ENCODE measurements around the gene NBAS. TPM values are rescaled to one million over a fixed set of nuclear protein-coding genes. Genes with fewer than 3 reads are reported as not detected.
"Not testable (repeated sequence)": the region's sequence is repeated elsewhere in the genome, so short reads cannot be mapped to it uniquely, and the experiment has no call there.

NBAS gene
- total RNA-seq, 2 experiments from 2014 or later = 31.9 to 32.9 TPM

GRCh38 chr2:15224641-15225040, 336.5 kb downstream of the NBAS start:
- no peaks in the 10 kb centered on the region for H3K27me3 Mint-ChIP-seq
- no peaks in the 10 kb centered on the region for H3K9me3 Mint-ChIP-seq
- H3K4me3 Mint-ChIP-seq = no peak overlapping the region
- peaks cover 7% of the 10 kb centered on the region for H3K4me1 Mint-ChIP-seq
- H3K27ac Mint-ChIP-seq = no peak overlapping the region
- peaks cover 18% of the 10 kb centered on the region for H3K36me3 Mint-ChIP-seq
- POLR2A ChIA-PET = no interaction called here
- ATAC-seq (ENCODE audit: low read depth) (no peak), DNase-seq (no peak)

DNA sequence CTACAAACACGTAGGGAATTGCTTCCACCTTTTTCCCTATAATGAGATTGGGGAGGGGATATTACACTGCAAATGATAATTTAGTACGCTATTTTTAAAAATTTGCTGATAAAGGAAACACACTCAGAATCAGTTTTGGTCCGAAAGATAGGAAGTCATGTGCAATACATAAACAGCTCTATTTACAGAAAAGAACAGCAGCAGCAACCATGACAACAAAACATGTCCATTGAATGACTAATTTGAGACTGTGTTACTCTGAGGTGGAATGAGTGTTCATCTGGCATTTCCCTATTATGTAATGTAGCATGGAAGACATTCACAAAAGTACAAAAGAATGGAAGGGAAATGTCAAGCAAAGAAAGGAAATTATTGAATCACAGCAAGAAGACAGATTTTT, 337.2 kb downstream of the NBAS start:
- peaks cover 18% of the 10 kb centered on the region for H3K36me3 Mint-ChIP-seq
- POLR2A ChIA-PET = no interaction called here

DNA sequence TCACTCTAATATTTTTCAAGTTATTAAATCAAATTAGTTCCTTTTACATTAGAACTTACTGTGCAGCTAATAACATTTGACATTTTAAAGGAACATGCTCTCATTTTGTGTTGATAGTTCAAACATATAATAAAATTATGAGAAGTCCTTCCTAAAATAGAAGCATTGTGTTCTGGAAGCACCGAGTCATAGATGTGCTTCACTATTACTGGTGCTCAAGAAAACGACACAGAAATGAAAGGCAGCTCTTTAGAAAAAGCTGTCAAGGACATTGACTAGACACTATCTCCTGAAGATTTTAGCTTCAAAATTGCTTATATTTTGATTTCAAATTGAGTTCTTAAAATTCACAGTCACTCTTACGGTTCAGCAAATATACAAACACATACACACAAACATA, 338.3 kb downstream of the NBAS start:
- POLR2A ChIA-PET = no interaction called here
- DNase-seq = no peak

More for the DNA sequence above, 337.2 kb downstream of the NBAS start:
- DNase-seq (no peak), ATAC-seq (ENCODE audit: low read depth) (no peak)
- H3K4me1 Mint-ChIP-seq = peaks cover 7% of the 10 kb centered on the region
- H3K27me3 Mint-ChIP-seq = no peaks in the 10 kb centered on the region
- H3K27ac Mint-ChIP-seq = no peak overlapping the region
- no peaks in the 10 kb centered on the region for H3K9me3 Mint-ChIP-seq
- H3K4me3 Mint-ChIP-seq = no peak overlapping the region

DNA sequence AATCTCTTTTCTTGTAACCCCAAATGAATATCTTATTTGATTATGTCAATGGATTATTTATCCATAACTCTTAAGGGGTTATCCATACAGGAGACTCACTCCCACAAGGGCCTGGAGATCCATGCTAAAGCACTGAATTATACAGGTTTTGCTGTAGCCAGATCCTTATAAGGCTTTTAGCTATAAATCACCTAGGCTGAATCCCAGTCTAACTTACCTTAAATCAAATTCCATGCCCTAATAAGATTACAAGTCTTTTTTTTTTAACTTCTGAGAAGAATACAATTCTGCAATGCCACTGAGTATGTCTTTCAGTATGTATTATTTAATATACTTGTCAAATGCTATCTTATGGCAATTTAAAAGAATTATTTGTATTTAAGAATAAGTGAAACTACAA, 340.5 kb downstream of the NBAS start:
- peaks cover 7% of the 10 kb centered on the region for H3K4me1 Mint-ChIP-seq
- H3K9me3 Mint-ChIP-seq = no peaks in the 10 kb centered on the region
- H3K27me3 Mint-ChIP-seq = no peaks in the 10 kb centered on the region
- no peak for ATAC-seq (ENCODE audit: low read depth)
- no peak overlapping the region for H3K27ac Mint-ChIP-seq
- POLR2A ChIA-PET = no interaction called here
- no peak for DNase-seq
- peaks cover 21% of the 10 kb centered on the region for H3K36me3 Mint-ChIP-seq
- H3K4me3 Mint-ChIP-seq = no peak overlapping the region

More for the DNA sequence above, 338.3 kb downstream of the NBAS start:
- H3K4me1 Mint-ChIP-seq = peaks cover 7% of the 10 kb centered on the region
- H3K27me3 Mint-ChIP-seq = no peaks in the 10 kb centered on the region
- ATAC-seq (ENCODE audit: low read depth) = no peak
- peaks cover 18% of the 10 kb centered on the region for H3K36me3 Mint-ChIP-seq
- H3K27ac Mint-ChIP-seq = no peak overlapping the region
- H3K9me3 Mint-ChIP-seq = no peaks in the 10 kb centered on the region
- H3K4me3 Mint-ChIP-seq = no peak overlapping the region

DNA sequence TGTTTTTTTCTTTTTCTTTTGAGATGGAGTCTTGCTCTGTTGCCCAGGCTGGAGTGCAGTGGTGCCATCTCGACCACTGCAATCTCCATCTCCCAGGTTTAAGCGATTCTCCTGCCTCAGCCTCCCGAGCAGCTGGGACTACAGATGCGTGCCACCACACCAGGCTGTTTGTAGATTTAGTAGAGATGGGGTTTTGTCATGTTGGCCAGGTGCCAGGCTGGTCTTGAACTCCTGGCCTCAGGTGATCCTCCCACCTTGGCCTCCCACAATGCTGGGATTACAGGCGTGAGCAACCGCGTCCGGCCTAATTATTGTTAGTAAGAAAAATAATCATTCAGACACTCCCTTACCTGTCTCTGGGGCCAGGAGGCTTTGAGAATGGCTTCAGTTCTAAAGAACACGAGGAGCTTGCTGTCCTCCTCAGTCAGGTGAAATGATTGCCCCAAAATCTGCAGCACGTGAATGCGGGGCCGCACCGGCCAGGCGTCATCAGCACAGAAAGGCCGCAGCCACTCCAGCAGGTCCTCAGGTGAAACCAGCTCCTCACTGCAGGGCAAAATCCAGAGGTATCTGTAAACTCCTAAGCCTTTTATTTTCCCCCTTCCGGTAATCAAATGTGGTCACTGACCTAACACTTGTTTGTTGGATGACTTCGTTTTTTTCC, 342.6 kb downstream of the NBAS start:
- H3K36me3 Mint-ChIP-seq = peaks cover 22% of the 10 kb centered on the region
- H3K9me3 Mint-ChIP-seq = no peaks in the 10 kb centered on the region
- no peak for ATAC-seq (ENCODE audit: low read depth)
- no peak overlapping the region for H3K27ac Mint-ChIP-seq
- no peaks in the 10 kb centered on the region for H3K27me3 Mint-ChIP-seq
- peaks cover 7% of the 10 kb centered on the region for H3K4me1 Mint-ChIP-seq
- no peak overlapping the region for H3K4me3 Mint-ChIP-seq
- DNase-seq = no peak
- POLR2A ChIA-PET = no interaction called here

GRCh38 chr2:15212249-15212648, 348.9 kb downstream of the NBAS start:
- Mint-ChIP-seq H3K4me3 (no peak overlapping the region), H3K9me3 (peaks cover 11% of the 10 kb centered on the region), H3K27me3 (no peaks in the 10 kb centered on the region), H3K27ac (no peak overlapping the region), H3K4me1 (no peaks in the 10 kb centered on the region), H3K36me3 (peaks cover 54% of the 10 kb centered on the region)
- no peak for ATAC-seq (ENCODE audit: low read depth)
- no peak for DNase-seq
- POLR2A ChIA-PET = no interaction called here

- H3K4me3 Mint-ChIP-seq; POLR2A ChIA-PET; H3K4me1 Mint-ChIP-seq; H3K27ac Mint-ChIP-seq; DNase-seq; ATAC-seq (ENCODE audit: low read depth); H3K27me3 Mint-ChIP-seq: not testable (repeated sequence)
- Mint-ChIP-seq H3K9me3 (peaks cover 17% of the 10 kb centered on the region), H3K36me3 (peaks cover 56% of the 10 kb centered on the region)
Observed at GRCh38 chr2:15210542-15210941, 350.6 kb downstream of the NBAS start.

GRCh38 chr2:15206419-15206818, 354.7 kb downstream of the NBAS start:
- Mint-ChIP-seq H3K4me3 (no peak overlapping the region), H3K36me3 (peaks cover 41% of the 10 kb centered on the region), H3K9me3 (peaks cover 9% of the 10 kb centered on the region), H3K27ac (no peak overlapping the region), H3K4me1 (no peaks in the 10 kb centered on the region), H3K27me3 (no peaks in the 10 kb centered on the region)
- ATAC-seq (ENCODE audit: low read depth) (no peak), DNase-seq (no peak)
- POLR2A ChIA-PET = no interaction called here

DNA sequence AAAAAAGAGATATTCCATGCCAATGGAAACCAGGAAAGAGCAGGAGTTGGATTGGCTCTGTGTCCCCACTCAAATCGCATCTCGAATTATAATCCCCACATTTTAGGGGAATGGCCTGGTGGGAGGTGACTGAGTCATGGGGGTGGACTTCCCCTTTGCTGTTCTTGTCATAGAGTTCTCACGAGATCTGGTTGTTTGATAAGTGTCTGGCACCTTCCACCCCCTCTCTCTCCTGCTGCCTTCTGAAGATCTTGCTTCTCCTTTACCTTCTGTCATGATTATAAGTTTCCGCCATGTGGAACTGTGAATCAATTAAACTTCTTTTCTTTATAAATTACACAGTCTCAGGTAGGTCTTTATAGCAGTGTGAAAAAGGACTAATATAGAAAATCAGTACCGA, 355.6 kb downstream of the NBAS start:
- peaks cover 38% of the 10 kb centered on the region for H3K36me3 Mint-ChIP-seq
- ATAC-seq (ENCODE audit: low read depth) (no peak), DNase-seq (no peak)
- H3K27ac Mint-ChIP-seq = no peak overlapping the region
- H3K4me1 Mint-ChIP-seq = no peaks in the 10 kb centered on the region
- no peaks in the 10 kb centered on the region for H3K27me3 Mint-ChIP-seq
- H3K4me3 Mint-ChIP-seq = no peak overlapping the region
- POLR2A ChIA-PET = no interaction called here
- H3K9me3 Mint-ChIP-seq = peaks cover 8% of the 10 kb centered on the region

- no peak overlapping the region for H3K27ac Mint-ChIP-seq
- H3K9me3 Mint-ChIP-seq = peaks cover 4% of the 10 kb centered on the region
Observed at GRCh38 chr2:15201009-15201408, 360.1 kb downstream of the NBAS start.

GRCh38 chr2:15200581-15200980, 360.6 kb downstream of the NBAS start:
- Mint-ChIP-seq H3K27ac (no peak overlapping the region), H3K9me3 (peaks cover under 1% of the 10 kb centered on the region), H3K36me3 (peaks cover 18% of the 10 kb centered on the region), H3K27me3 (no peaks in the 10 kb centered on the region), H3K4me3 (no peak overlapping the region), H3K4me1 (no peaks in the 10 kb centered on the region)
- DNase-seq (no peak), ATAC-seq (ENCODE audit: low read depth) (no peak)
- POLR2A ChIA-PET = no interaction called here

More at GRCh38 chr2:15201009-15201408, 360.1 kb downstream of the NBAS start:
- no peaks in the 10 kb centered on the region for H3K27me3 Mint-ChIP-seq
- ATAC-seq (ENCODE audit: low read depth) = no peak
- POLR2A ChIA-PET = no interaction called here
- H3K4me1 Mint-ChIP-seq = no peaks in the 10 kb centered on the region
- peaks cover 22% of the 10 kb centered on the region for H3K36me3 Mint-ChIP-seq
- H3K4me3 Mint-ChIP-seq = no peak overlapping the region
- no peak for DNase-seq

- no peaks in the 10 kb centered on the region for H3K27me3 Mint-ChIP-seq
- no peak for ATAC-seq (ENCODE audit: low read depth)
- POLR2A ChIA-PET = no interaction called here
- DNase-seq = no peak
- H3K36me3 Mint-ChIP-seq = peaks cover 8% of the 10 kb centered on the region
- no peak overlapping the region for H3K4me3 Mint-ChIP-seq
- no peak overlapping the region for H3K27ac Mint-ChIP-seq
- no peaks in the 10 kb centered on the region for H3K4me1 Mint-ChIP-seq
- H3K9me3 Mint-ChIP-seq = no peaks in the 10 kb centered on the region
Observed at GRCh38 chr2:15198051-15198450, 363.1 kb downstream of the NBAS start.

DNA sequence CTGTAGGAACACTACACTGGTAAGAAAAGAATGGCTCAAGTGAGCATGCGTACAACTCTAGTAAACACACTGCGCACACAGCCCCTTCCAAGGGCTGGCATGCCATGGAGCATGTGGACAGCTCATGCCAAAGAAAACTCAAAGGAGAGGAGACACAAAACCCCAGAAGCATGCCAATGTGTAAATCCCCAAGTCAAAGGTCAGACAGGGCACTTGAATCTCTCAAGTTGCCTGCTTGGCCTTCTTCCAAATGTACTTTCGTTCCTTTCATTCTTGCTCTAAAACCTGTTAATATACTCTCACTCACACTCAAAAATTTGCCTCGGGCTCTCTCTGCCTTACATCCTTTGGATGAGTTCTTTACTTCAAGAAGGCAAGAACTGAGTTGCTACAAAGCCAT, 365.3 kb downstream of the NBAS start:
- ATAC-seq (ENCODE audit: low read depth) (no peak), DNase-seq (no peak)
- peaks cover 10% of the 10 kb centered on the region for H3K36me3 Mint-ChIP-seq
- no peaks in the 10 kb centered on the region for H3K4me1 Mint-ChIP-seq
- no peaks in the 10 kb centered on the region for H3K27me3 Mint-ChIP-seq
- H3K27ac Mint-ChIP-seq = no peak overlapping the region
- no peak overlapping the region for H3K4me3 Mint-ChIP-seq
- no peaks in the 10 kb centered on the region for H3K9me3 Mint-ChIP-seq
- POLR2A ChIA-PET = no interaction called here

GRCh38 chr2:15191789-15192188, 369.3 kb downstream of the NBAS start:
- DNase-seq = no peak
- Mint-ChIP-seq H3K27ac (no peak overlapping the region), H3K4me1 (no peaks in the 10 kb centered on the region), H3K4me3 (no peak overlapping the region), H3K9me3 (no peaks in the 10 kb centered on the region), H3K36me3 (peaks cover 5% of the 10 kb centered on the region), H3K27me3 (no peaks in the 10 kb centered on the region)
- POLR2A ChIA-PET = no interaction called here
- no peak for ATAC-seq (ENCODE audit: low read depth)

DNA sequence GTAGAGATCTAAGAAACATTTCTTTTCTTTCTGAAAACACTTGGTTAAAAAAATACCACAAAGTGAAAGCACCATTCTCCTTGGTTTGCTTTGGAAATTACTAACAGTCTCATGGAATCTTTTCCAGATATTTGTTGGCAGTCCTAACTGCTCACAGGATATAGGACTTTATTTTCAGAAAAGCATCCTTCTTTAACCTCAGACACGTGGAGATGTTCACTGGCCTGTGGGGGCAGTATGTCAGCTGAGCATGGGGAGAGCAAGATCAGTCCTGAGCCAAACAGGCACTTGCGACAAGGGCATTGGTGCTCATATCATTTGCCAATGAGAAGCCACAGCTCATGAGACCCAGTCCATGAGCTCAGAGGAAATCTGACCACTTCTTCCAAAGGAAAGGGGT, 371.9 kb downstream of the NBAS start:
- no peaks in the 10 kb centered on the region for H3K9me3 Mint-ChIP-seq
- no peak overlapping the region for H3K4me3 Mint-ChIP-seq
- POLR2A ChIA-PET = no interaction called here
- DNase-seq (no peak), ATAC-seq (ENCODE audit: low read depth) (no peak)
- H3K27me3 Mint-ChIP-seq = no peaks in the 10 kb centered on the region
- H3K27ac Mint-ChIP-seq = no peak overlapping the region
- H3K36me3 Mint-ChIP-seq = peaks cover 9% of the 10 kb centered on the region
- peaks cover 2% of the 10 kb centered on the region for H3K4me1 Mint-ChIP-seq

Measured in activated naive CD8-positive, alpha-beta T cell treated with anti-CD3 and anti-CD28 coated beads, Interleukin-2, amount 10 ng/mL, durations not matched to agents 7 days and 5 days (primary cell).